Activated T-cell treated with anti-CD3 and anti-CD28 coated beads, Interleukin-2, amount 50 U/mL, for 72 hours (primary cell): ENCODE data around the gene TIAM1. TPM values are rescaled to one million over a fixed set of nuclear protein-coding genes. Genes with fewer than 3 reads are reported as not detected.

ENCODE experiments used
- ATAC-seq, 2 donors: fragments of 150-1000 bp; cut with Tn5 transposase; replicated peaks in 1 of 2; 2 replicates each; pipeline ENCODE4 v1.10.0; 2021; ENCODE audit warnings: moderate library complexity in 2 of 2, mild to moderate bottlenecking in 1 of 2
- DNase-seq, 2 donors: peaks; one replicate each; pipeline ENCODE4 v3.0.0; 2021 to 2022; ENCODE audit warnings: mixed read lengths in 1 of 2
- H3K27ac Mint-ChIP-seq: one replicate; pipeline ENCODE4 v1.8.0; 2022; ENCODE audit warnings: mild to moderate bottlenecking, moderate library complexity, mixed read lengths
- H3K27me3 Mint-ChIP-seq: one replicate; pipeline ENCODE4 v1.8.0; 2022; ENCODE audit warnings: low read depth, mixed read lengths
- H3K36me3 Mint-ChIP-seq, 2 donors: one replicate each; pipeline ENCODE4 v1.8.0; 2022; ENCODE audit warnings: mixed read lengths in 2 of 2, mild to moderate bottlenecking in 1 of 2; ENCODE audit not compliant: insufficient read depth in 2 of 2
- H3K4me1 Mint-ChIP-seq: one replicate; pipeline ENCODE4 v1.8.0; 2022; ENCODE audit warnings: low read depth, mixed read lengths
- H3K4me3 Mint-ChIP-seq, 2 donors: one replicate each; pipeline ENCODE4 v1.8.0; 2022; ENCODE audit warnings: mild to moderate bottlenecking in 2 of 2, mixed read lengths in 2 of 2, moderate library complexity in 2 of 2
- H3K9me3 Mint-ChIP-seq, 2 donors: one replicate each; pipeline ENCODE4 v1.8.0; 2022; ENCODE audit warnings: mixed read lengths in 2 of 2
- total RNA-seq, 2 donors: library from RNA; stranded (reverse); gene quantifications; one replicate each; pipeline ENCODE4 v1.2.3, GENCODE V29; 2022

Gene TIAM1
- total RNA-seq, 2 donors from 2014 or later = 62.2 to 63.7 TPM

DNA sequence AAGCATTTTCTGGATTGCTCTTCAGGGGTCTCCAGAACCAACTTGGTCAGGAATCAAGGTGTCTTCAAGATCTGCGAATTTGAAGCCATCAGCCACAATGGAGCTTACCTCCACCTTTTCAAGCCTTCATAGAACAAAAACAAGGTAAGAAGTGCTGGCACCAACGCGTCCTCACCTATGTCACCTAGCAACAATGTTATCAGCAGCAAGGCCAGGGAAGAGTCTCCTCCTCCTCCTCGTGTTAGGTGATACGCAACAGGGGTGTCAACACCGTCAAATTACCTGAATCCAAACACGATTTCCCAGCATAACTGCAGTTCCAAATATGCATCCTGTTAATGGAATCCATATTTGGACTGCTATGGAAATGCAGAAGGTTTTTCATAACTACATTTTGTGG, 4.1 kb upstream of the TIAM1 start:
- Mint-ChIP-seq H3K36me3 (peaks cover 2 to 17% of the 10 kb centered on the region in 2 donors), H3K27ac (no peak overlapping the region), H3K27me3 (no peaks in the 10 kb centered on the region), H3K9me3 (peaks cover 0 to 3% of the 10 kb centered on the region in 2 donors), H3K4me3 (no peak overlapping the region), H3K4me1 (peaks cover 56% of the 10 kb centered on the region)
- DNase-seq (no peak), ATAC-seq (no peak)

DNA sequence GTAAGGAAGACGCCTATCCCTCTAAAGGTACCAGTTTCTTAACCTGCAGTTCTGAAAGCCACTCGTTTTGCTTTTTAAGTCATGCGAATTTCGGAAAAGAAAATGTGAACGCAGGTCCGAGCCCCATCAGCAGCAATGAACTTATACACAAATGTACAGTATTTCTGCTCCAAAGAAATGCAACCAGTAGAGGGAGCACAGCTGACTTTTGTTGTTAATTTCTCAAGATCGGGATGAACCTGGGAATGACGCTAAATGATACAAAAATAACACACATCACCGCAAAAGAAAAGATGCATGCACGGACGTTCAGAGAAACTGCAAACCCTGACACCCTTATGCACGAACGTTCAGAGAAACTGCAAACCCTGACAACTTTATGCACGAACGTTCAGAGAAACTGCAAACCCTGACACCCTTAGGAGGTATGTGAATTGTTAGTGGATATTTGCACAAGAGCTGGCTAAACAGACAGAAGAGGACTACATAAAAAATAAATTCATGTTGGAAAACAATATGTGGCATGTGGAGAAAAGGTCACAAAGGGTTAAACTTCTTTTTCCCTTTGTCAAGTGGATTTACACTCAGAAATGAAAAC, 3.5 kb upstream of the TIAM1 start:
- Mint-ChIP-seq H3K27ac (no peak overlapping the region), H3K27me3 (no peaks in the 10 kb centered on the region), H3K9me3 (peaks cover 0 to 3% of the 10 kb centered on the region in 2 donors), H3K36me3 (peaks cover 3 to 17% of the 10 kb centered on the region in 2 donors), H3K4me3 (no peak overlapping the region), H3K4me1 (peaks cover 55% of the 10 kb centered on the region)
- ATAC-seq = no peak
- no peak for DNase-seq

DNA sequence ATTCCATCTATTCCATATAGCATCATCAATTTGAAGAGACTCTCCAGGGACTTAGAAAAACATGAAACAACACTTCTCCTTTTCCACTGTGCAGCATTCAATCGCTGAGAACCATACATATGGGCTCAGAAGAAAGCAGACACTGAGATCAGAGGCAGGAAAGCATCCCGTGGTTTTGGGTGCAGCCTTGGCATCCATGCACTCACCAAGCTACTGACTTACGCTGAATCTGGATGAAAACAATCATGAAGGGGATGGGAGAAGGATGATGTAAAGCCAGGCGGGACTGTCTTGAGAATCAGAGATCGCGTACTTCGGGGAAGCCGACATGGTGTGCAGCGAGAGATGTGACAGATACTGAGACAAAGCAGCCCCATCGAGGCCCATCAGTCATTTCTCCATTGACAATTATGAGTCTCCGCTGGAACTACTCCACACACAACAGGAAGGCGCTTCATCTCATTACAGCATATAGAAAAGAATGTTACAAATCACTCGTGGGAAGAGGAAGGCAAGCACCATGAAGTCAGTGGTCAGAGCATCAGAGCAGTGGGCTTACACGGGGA, 2.3 kb upstream of the TIAM1 start:
- peaks cover 55% of the 10 kb centered on the region for H3K4me1 Mint-ChIP-seq
- peaks cover 0 to 3% of the 10 kb centered on the region in 2 donors for H3K9me3 Mint-ChIP-seq
- peak; percentile 72 to 81 for ATAC-seq
- peaks cover 3 to 17% of the 10 kb centered on the region in 2 donors for H3K36me3 Mint-ChIP-seq
- H3K27me3 Mint-ChIP-seq = no peaks in the 10 kb centered on the region
- H3K27ac Mint-ChIP-seq = peak overlapping the region; percentile 24
- DNase-seq = peak; percentile 44 to 49
- H3K4me3 Mint-ChIP-seq = peak overlapping the region in 1 of 2 donors; percentile 41

DNA sequence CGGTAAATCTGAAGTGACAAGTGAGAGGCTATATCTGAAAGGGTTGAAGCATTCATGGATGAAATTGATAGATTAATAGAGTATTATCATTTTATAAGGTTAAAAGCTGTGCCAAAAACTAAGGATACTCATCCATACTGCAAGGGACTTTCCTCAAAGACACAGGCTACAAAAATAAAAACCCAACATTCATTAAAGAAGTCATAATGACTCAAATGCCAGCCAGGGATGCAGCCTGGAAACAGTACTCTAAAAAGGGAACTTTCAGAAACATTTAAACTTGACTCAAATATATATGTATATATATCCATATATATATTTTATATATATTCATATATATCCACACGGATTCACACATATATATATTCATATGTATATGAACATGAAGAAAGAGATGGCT, 1.1 kb upstream of the TIAM1 start:
- Mint-ChIP-seq H3K27ac (peak overlapping the region; percentile 70), H3K4me1 (peaks cover 63% of the 10 kb centered on the region), H3K4me3 (peak overlapping the region; percentile 72 to 98), H3K36me3 (peaks cover 3 to 7% of the 10 kb centered on the region in 2 donors), H3K27me3 (no peaks in the 10 kb centered on the region), H3K9me3 (no peaks in the 10 kb centered on the region)
- no peak for ATAC-seq
- DNase-seq = no peak

DNA sequence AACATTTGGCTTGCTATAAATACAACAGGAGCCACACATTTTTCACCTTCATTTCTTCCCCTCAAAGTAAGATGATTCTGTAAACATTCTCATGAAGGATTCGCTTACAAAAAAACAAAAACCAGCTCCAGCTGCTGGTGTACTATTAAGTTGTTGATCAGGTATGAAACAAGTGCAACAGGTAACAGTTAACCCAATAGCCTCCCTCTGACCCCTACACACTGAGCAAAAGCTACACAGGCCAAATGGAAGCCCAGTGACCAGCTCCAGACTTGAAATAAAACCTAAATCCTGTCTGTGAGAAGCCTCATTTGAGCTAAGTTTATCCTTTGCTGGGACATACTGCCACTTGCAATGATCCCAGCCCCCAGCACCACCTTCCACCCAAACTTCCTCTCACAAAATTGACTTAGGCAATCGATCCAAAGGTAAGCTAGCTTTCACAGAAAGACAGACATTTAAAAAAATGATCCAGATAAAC, 991 bp downstream of the TIAM1 start:
- no peak for ATAC-seq

DNA sequence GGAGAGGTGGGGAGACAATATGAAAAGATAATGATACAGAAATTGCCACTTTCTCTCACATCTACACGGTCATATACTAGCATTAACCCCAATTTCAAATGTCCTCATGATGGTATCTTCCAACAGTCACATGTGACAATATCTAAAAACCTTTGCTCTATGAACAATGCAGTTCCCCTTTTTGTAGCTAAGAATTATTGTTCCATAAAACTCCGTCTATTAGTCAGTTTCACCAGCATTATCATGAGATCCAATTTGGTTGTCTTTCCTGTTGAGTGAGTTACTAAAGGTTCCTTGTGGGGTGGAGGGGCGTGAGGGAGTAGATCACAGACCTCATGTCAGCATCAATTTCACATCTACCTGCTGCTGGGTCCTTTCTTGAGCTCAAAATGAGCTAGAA, 1.7 kb downstream of the TIAM1 start:
- ATAC-seq (no peak), DNase-seq (no peak)
- Mint-ChIP-seq H3K4me1 (peaks cover 86% of the 10 kb centered on the region), H3K36me3 (peaks cover 6 to 8% of the 10 kb centered on the region in 2 donors), H3K27ac (peak overlapping the region; percentile 87), H3K27me3 (no peaks in the 10 kb centered on the region), H3K9me3 (no peaks in the 10 kb centered on the region), H3K4me3 (peak overlapping the region; percentile 94 to 98)

More for the DNA sequence above, 991 bp downstream of the TIAM1 start:
- H3K36me3 Mint-ChIP-seq = peaks cover 6 to 8% of the 10 kb centered on the region in 2 donors
- no peaks in the 10 kb centered on the region for H3K27me3 Mint-ChIP-seq
- no peak for DNase-seq
- H3K9me3 Mint-ChIP-seq = no peaks in the 10 kb centered on the region
- peaks cover 82% of the 10 kb centered on the region for H3K4me1 Mint-ChIP-seq
- peak overlapping the region; percentile 87 for H3K27ac Mint-ChIP-seq
- H3K4me3 Mint-ChIP-seq = peak overlapping the region; percentile 94 to 98

DNA sequence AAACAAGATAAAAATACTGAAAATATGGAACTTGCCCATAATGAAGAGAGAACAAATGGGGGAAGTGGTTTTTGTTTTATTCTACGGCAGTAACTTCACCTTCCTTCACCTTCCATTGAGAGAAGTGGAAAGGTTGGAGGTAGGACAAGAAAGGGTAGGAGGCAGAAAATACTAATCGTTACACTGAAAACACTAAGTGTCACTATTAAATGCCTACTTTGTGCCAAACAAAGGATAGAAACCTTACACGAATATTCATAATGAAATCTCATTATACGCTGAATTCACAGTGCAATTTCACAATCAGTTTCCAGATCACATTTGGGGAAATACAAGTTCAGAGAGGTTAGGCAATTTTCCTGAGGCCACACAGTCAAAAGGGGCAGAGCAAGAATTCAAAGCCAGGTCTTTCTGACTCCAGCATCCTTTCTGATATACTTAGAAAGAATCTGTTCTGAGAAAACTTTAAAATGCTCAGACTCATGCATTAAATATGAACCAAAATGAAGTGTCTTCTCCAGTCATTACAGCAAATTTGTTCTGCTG, 3.0 kb downstream of the TIAM1 start:
- peaks cover 91% of the 10 kb centered on the region for H3K4me1 Mint-ChIP-seq
- ATAC-seq (peak; percentile 33 to 38), DNase-seq (no peak)
- peaks cover 10 to 12% of the 10 kb centered on the region in 2 donors for H3K36me3 Mint-ChIP-seq
- H3K4me3 Mint-ChIP-seq = peak overlapping the region; percentile 89 to 94
- H3K9me3 Mint-ChIP-seq = no peaks in the 10 kb centered on the region
- H3K27ac Mint-ChIP-seq = peak overlapping the region; percentile 94
- H3K27me3 Mint-ChIP-seq = no peaks in the 10 kb centered on the region

DNA sequence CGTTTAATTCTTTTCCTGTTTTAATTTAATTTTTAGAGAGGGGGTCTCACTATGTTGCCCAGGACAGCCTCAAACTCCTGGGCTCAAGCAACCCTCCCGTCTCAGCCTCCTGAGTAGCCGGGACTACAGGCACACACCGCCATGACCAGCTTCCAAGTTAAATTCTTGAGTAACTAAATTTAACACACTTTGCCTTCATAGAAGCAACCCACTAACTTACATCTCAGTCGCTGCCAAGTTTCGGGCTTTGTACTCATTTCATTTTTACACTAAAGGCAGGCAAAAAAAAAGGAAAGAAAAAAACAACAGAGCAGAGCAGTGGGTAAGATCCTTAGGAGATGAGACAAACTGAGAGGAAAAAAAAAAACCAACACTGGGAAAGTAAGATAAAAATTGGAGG, 3.5 kb downstream of the TIAM1 start:
- H3K27ac Mint-ChIP-seq = peak overlapping the region; percentile 94
- no peak for ATAC-seq
- H3K27me3 Mint-ChIP-seq = no peaks in the 10 kb centered on the region
- no peak for DNase-seq
- H3K4me3 Mint-ChIP-seq = peak overlapping the region; percentile 89 to 94
- H3K9me3 Mint-ChIP-seq = no peaks in the 10 kb centered on the region
- peaks cover 10 to 14% of the 10 kb centered on the region in 2 donors for H3K36me3 Mint-ChIP-seq
- H3K4me1 Mint-ChIP-seq = peaks cover 93% of the 10 kb centered on the region

DNA sequence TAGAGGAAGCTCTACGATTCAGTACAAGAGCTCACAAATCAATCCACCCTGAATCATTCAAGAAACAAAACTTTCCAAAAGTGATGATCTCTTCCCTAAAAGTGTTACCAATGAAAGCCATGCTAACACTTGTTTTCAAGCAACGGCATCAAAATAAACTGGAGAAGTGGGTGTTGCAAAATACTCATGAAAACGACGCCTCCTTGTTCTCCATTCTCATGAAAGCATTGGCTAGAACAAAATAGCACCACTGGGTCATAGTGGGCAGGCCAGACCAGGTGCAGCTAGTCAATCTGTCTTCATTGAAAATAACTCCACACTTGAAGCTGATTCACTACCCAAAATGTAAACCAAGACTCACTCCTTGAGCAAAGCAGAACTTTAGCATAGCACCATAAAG, 4.3 kb downstream of the TIAM1 start:
- peak overlapping the region; percentile 1 for H3K27ac Mint-ChIP-seq
- peaks cover 10 to 14% of the 10 kb centered on the region in 2 donors for H3K36me3 Mint-ChIP-seq
- H3K4me1 Mint-ChIP-seq = peaks cover 94% of the 10 kb centered on the region

DNA sequence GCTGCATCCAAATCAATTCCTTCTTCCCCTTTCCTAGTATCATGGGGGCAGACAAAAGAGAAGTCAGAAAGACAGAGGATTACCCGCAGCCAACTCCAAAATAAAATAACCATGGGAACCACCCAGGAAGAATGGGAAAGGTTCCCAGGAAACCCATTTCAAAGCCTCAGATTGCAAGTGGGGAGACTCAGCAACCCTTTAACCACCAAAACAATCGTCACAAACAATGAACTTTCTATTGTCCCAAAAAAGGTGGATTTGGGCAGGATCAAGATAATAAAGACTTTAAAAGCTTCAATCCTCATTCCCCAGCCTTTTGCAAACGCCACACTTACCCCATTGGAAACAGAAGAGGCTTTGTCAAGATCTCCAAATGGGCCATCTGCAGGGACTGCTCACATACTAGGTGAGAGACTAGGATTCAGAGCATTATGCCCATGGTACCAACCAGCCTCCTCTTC, 5.1 kb downstream of the TIAM1 start:
- no peaks in the 10 kb centered on the region for H3K27me3 Mint-ChIP-seq
- H3K4me3 Mint-ChIP-seq = peak overlapping the region in 1 of 2 donors; percentile 89
- DNase-seq (no peak), ATAC-seq (no peak)
- H3K36me3 Mint-ChIP-seq = peaks cover 10 to 14% of the 10 kb centered on the region in 2 donors
- no peaks in the 10 kb centered on the region for H3K9me3 Mint-ChIP-seq
- peak overlapping the region; percentile 13 for H3K27ac Mint-ChIP-seq
- peaks cover 94% of the 10 kb centered on the region for H3K4me1 Mint-ChIP-seq

More for the DNA sequence above, 4.3 kb downstream of the TIAM1 start:
- Mint-ChIP-seq H3K9me3 (no peaks in the 10 kb centered on the region), H3K27me3 (no peaks in the 10 kb centered on the region), H3K4me3 (peak overlapping the region; percentile 11 to 89)
- ATAC-seq (peak in 1 of 2 donors; percentile 2), DNase-seq (no peak)

DNA sequence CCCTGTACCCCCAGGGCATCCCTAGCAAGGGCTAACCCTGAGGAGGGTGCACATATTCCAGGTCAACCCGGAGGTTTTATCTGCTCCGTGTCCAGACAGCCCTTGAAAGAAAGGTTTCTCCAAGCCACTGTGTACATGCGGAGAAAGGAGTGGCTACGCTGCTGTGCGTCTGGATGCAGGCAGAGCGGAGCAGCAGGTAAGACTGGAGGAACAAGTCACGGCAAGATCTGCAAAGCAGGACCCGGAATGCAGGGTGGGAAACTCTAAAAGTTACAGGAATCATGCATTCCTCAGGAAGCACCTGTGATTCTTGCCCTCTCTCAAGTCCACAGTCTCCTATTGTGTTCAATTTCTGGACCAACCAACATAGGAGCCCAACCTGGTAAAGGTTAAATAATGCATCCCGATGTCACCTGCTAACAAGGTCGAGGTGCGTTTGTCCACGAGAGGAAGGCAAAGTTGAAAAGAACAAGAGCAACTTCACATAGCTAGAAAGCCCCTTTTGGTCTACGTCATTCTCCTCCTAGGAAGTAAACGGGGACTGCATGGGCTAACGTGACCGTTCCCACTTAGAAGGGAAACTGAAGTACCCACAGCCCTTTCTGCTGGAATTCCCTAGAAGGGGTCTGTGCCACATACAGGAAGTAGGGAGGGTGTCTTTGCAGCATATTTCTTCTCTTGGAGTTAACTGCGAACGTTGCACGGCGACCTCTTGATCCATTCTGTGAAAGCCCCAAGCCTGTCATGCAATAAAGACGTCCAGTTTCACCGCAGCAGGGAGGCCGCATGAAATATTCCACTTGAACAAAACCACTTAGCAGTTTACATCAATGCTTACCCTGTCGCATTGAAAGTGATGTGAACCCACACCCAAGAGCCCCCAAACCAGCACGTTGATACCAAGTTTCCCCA, 5.8 kb downstream of the TIAM1 start:
- Mint-ChIP-seq H3K4me3 (no peak overlapping the region), H3K27ac (peak overlapping the region; percentile 13), H3K9me3 (no peaks in the 10 kb centered on the region), H3K4me1 (peaks cover 94% of the 10 kb centered on the region), H3K36me3 (peaks cover 10 to 12% of the 10 kb centered on the region in 2 donors), H3K27me3 (no peaks in the 10 kb centered on the region)
- DNase-seq (no peak), ATAC-seq (no peak)

DNA sequence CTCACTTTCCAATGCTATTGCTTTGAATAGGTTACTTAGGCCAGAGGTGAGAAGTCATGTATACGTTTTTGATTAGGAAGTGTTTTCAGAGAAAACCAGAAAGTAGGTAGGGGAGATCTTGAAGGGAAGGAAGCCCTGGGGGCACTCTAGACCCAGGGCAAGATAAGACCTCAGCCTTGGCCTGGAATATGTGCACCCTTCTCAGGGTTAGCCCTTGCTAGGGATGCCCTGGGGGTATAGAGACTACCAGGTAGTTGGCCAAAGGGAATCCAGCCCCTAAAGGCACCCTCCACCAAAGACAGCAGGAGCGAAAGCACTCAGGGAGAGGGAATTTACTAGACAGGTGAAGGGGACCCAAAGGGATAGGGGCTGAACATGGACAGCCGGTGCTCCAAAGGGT, 7.0 kb downstream of the TIAM1 start:
- H3K4me1 Mint-ChIP-seq = peaks cover 95% of the 10 kb centered on the region
- H3K36me3 Mint-ChIP-seq = peaks cover 9 to 12% of the 10 kb centered on the region in 2 donors
- H3K4me3 Mint-ChIP-seq = no peak overlapping the region
- H3K27me3 Mint-ChIP-seq = no peaks in the 10 kb centered on the region
- DNase-seq (no peak), ATAC-seq (no peak)
- H3K27ac Mint-ChIP-seq = no peak overlapping the region
- no peaks in the 10 kb centered on the region for H3K9me3 Mint-ChIP-seq

DNA sequence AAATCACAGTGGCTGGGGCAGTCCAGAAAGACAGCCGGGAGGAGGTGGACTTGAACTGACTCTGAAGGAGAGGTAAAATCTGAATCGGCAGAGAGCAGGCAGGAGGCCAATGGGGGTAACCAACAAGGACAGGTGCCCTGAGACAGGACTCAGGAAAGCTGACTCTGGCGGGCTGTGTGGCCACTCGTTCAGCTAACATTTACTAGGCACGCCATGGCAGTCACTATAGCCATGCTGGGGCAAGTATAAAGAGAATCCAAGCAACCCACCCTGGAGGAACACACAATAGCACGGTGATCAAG, 7.4 kb downstream of the TIAM1 start:
- no peak for ATAC-seq
- peak overlapping the region; percentile 33 to 38 for H3K4me3 Mint-ChIP-seq
- H3K36me3 Mint-ChIP-seq = peaks cover 9 to 14% of the 10 kb centered on the region in 2 donors

More for the DNA sequence above, 7.4 kb downstream of the TIAM1 start:
- no peaks in the 10 kb centered on the region for H3K27me3 Mint-ChIP-seq
- DNase-seq = no peak
- peaks cover 95% of the 10 kb centered on the region for H3K4me1 Mint-ChIP-seq
- H3K9me3 Mint-ChIP-seq = no peaks in the 10 kb centered on the region
- H3K27ac Mint-ChIP-seq = peak overlapping the region; percentile 21
